PC-9 (cell line): ENCODE measurements around the gene PITX3. TPM values are rescaled to one million over a fixed set of nuclear protein-coding genes. Genes with fewer than 3 reads are reported as not detected.

Experiments used
- BruUV-seq: library from RNA; stranded (reverse); fragments of 400-500 nt; replicated peaks from 2 replicates; lab custom pipeline; 2021; lab: Mats Ljungman, UMichigan
- CTCF ChIA-PET: fragments of 300-600 bp; sonication (Branson Sonifier 250); formaldehyde crosslinking; loops from one replicate; lab custom pipeline; 2022; ENCODE audit warnings: antibody characterized with exemption; lab: Charles Lee
- POLR2A ChIA-PET: fragments of 300-600 bp; sonication (Branson Sonifier 250); formaldehyde crosslinking; loops from one replicate; lab custom pipeline; 2022; ENCODE audit warnings: antibody characterized with exemption; ENCODE audit not compliant: unreplicated experiment; lab: Charles Lee
- DNase-seq, 2 experiments: peaks; one replicate each; pipeline versions ENCODE4 v3.0.0 to v3.0.0-alpha.2; 2015 to 2022; ENCODE audit warnings: mixed read lengths in 1 of 2
- H2AFZ ChIP-seq: fragments of 200-600 bp; sonication (generic); 2 replicates; pipeline ENCODE4 v1.8.1; 2017; ENCODE audit warnings: antibody characterized with exemption
- H3F3A ChIP-seq: fragments of 200-600 bp; sonication (generic); 2 replicates; pipeline ENCODE4 v1.8.1; 2017; ENCODE audit warnings: antibody characterized with exemption, mild to moderate bottlenecking, low read depth; ENCODE audit not compliant: insufficient read depth
- H3K27ac ChIP-seq: fragments of 200-600 bp; sonication (generic); 2 replicates; pipeline ENCODE4 v1.6.1; 2016; ENCODE audit warnings: mixed run types
- H3K27me3 ChIP-seq: fragments of 200-600 bp; sonication (generic); 2 replicates; pipeline ENCODE4 v1.6.1; 2016; ENCODE audit warnings: low read depth, mixed run types; ENCODE audit not compliant: insufficient read depth
- H3K36me3 ChIP-seq: fragments of 200-600 bp; sonication (generic); 2 replicates; pipeline ENCODE4 v1.6.1; 2016; ENCODE audit warnings: low read depth, mixed run types
- H3K4me1 ChIP-seq: fragments of 200-600 bp; sonication (generic); replicated peaks from 2 replicates; pipeline ENCODE4 v1.6.1; 2016; ENCODE audit warnings: mixed run types; ENCODE audit not compliant: insufficient read depth
- H3K4me2 ChIP-seq: fragments of 200-600 bp; sonication (generic); 2 replicates; pipeline ENCODE4 v1.6.1; 2017; ENCODE audit warnings: mixed run types
- H3K4me3 ChIP-seq: fragments of 200-600 bp; sonication (generic); 2 replicates; pipeline ENCODE4 v1.6.1; 2016; ENCODE audit warnings: mixed run types
- H3K79me2 ChIP-seq: fragments of 200-600 bp; sonication (generic); 2 replicates; pipeline ENCODE4 v1.6.1; 2017; ENCODE audit warnings: low read depth, mixed run types
- H3K9me2 ChIP-seq: fragments of 200-600 bp; sonication (generic); 2 replicates; pipeline ENCODE4 v1.8.1; 2017; ENCODE audit warnings: mild to moderate bottlenecking; ENCODE audit not compliant: insufficient read depth
- H3K9me3 ChIP-seq: fragments of 200-600 bp; sonication (generic); 2 replicates; pipeline ENCODE4 v1.8.1; 2016; ENCODE audit warnings: low read depth; ENCODE audit not compliant: insufficient read depth
- H4K20me1 ChIP-seq: fragments of 200-600 bp; sonication (generic); 2 replicates; pipeline ENCODE4 v1.8.1; 2017; ENCODE audit not compliant: insufficient read depth
- EZH2 ChIP-seq: fragments of 200-600 bp; sonication (generic); IDR thresholded peaks from 2 replicates; pipeline ENCODE4 v1.8.0; 2017; ENCODE audit warnings: antibody characterized with exemption, low read depth
- intact Hi-C: fragments of 100-400 bp; cut with micrococcal nuclease; formaldehyde crosslinking; loops from one replicate; pipeline ENCODE4 v1.10.0; 2022; ENCODE audit not compliant: unreplicated experiment
- total RNA-seq: library from RNA; stranded (reverse); gene quantifications from 2 replicates; pipeline ENCODE4 v1.2.3, GENCODE V29; 2021
- TF ChIP-seq, protein P1 (sequence below): fragments of 200-600 bp; sonication (generic); conservative IDR thresholded peaks from 2 replicates; pipeline ENCODE4 v1.6.1; 2017; ENCODE audit warnings: mixed run types, antibody characterized with exemption, mild to moderate bottlenecking, moderate library complexity

Gene PITX3
- total RNA-seq, 1 experiment from 2014 or later: not detected

DNA sequence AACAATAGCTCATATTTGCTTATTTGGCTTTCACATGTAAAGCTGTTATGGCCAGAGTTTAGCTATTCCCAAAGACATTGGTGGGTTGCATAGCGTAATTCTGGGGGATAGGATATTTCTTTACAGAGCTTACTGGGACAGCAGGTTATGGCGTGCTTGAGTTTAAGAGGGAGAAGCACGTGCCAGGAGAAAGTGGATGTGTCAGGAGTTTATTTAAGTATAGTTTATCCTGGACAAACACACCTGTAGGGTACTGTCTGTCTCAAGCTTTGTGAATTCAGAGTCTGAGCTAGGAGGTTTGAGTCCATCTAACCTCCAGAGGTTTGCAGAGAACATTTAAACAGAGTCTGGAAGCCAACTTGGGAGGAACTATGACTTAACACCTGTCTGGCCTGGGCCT, 25.4 kb upstream of the PITX3 start:
- H3K27me3 ChIP-seq: no peaks in the 10 kb centered on the region
- no peaks in the 10 kb centered on the region for H3K36me3 ChIP-seq
- TF ChIP-seq EZH2: no peak
- TF ChIP-seq, protein P1, sequence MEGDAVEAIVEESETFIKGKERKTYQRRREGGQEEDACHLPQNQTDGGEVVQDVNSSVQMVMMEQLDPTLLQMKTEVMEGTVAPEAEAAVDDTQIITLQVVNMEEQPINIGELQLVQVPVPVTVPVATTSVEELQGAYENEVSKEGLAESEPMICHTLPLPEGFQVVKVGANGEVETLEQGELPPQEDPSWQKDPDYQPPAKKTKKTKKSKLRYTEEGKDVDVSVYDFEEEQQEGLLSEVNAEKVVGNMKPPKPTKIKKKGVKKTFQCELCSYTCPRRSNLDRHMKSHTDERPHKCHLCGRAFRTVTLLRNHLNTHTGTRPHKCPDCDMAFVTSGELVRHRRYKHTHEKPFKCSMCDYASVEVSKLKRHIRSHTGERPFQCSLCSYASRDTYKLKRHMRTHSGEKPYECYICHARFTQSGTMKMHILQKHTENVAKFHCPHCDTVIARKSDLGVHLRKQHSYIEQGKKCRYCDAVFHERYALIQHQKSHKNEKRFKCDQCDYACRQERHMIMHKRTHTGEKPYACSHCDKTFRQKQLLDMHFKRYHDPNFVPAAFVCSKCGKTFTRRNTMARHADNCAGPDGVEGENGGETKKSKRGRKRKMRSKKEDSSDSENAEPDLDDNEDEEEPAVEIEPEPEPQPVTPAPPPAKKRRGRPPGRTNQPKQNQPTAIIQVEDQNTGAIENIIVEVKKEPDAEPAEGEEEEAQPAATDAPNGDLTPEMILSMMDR: no peak
- POLR2A ChIA-PET: no interaction called here
- H3K9me2 ChIP-seq: no peaks in the 10 kb centered on the region
- no peaks in the 10 kb centered on the region for H3K79me2 ChIP-seq
- H3K4me3 ChIP-seq: no peak overlapping the region
- intact Hi-C loops: no loop called here
- no peak overlapping the region for H3K4me2 ChIP-seq
- no peaks in the 10 kb centered on the region for H3K9me3 ChIP-seq
- no TSS peak for BruUV-seq
- H3K27ac ChIP-seq: no peak overlapping the region
- no peaks in the 10 kb centered on the region; the same call in 1 of the 2 replicates for H3F3A ChIP-seq
- H2AFZ ChIP-seq: no peak overlapping the region
- no peaks in the 10 kb centered on the region for H4K20me1 ChIP-seq
- CTCF ChIA-PET: no interaction called here
- no peak for DNase-seq
- no peaks in the 10 kb centered on the region for H3K4me1 ChIP-seq

DNA sequence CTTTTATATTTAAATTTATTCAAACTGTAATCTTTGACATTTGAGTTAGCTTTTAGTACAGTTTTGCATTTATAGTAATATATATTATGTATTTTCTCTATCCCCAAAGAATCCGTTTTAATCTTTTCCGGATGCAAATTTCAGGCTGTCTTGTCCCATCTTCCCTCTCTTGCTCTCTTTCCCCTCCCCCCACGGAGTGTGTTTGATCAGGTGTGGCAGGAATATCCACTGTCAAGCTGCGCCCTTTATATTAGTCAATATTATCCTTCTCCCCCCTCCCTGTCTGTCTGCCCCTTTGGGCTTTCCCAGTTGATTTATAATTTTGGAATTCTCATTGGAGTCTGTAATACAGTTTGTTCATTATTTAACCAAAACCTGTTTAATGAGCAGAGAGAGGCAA, 23.1 kb upstream of the PITX3 start:
- no peak for TF ChIP-seq EZH2
- TF ChIP-seq, protein P1: no peak
- no TSS peak for BruUV-seq
- POLR2A ChIA-PET: no interaction called here

DNA sequence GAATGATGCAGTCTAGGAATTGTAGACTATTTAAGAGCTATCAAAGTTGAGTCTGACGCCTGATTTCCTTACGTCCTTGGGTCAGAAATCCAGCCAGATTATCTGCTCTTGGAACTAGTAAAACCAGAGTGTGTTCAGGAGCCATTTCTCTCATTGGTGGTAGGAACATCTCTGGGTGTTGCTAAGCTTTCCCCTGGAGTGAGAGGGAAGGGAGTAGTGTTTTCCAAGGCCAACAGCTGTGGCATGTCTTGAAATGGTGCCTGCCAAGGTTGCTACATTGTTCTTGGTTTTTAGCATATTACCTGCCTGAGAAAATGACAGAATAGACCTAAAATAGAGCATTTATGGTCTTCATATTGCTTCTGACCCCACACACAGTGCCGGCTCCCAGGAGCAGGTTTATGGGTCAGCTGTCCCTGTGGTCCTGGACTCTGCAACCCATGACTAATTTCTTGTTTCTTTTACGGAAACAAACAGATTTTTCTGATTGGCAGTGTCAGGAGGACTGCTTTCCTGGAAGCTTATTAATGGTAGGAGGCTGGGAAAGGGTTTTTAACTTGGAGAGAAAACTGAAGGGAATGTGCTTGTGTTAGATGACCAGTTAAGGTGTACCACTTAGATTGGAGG, 21.5 kb upstream of the PITX3 start:
- no peaks in the 10 kb centered on the region for H3K9me3 ChIP-seq
- no peaks in the 10 kb centered on the region for H4K20me1 ChIP-seq
- BruUV-seq: no TSS peak
- 0 out of 2 replicates have a peak, but pooled peaks cover 4% of the 10 kb centered on the region for H3K36me3 ChIP-seq
- no peaks in the 10 kb centered on the region; the same call in 1 of the 2 replicates for H3F3A ChIP-seq
- intact Hi-C loops: no loop called here
- no peaks in the 10 kb centered on the region for H3K4me1 ChIP-seq
- ChIA-PET CTCF (no interaction called here), POLR2A (interaction anchor here (0.9 kb wide), 1 partner anchor 28 kb away, joined by 8 read pairs; no protein-coding TSS in a partner anchor)
- no peaks in the 10 kb centered on the region for H3K9me2 ChIP-seq
- no peaks in the 10 kb centered on the region for H3K27me3 ChIP-seq
- no peaks in the 10 kb centered on the region for H3K79me2 ChIP-seq
- H3K4me2 ChIP-seq: no peak overlapping the region
- no peak for DNase-seq
- H3K27ac ChIP-seq: no peak overlapping the region
- H2AFZ ChIP-seq: no peak overlapping the region
- TF ChIP-seq EZH2: no peak
- TF ChIP-seq, protein P1: no peak
- H3K4me3 ChIP-seq: no peak overlapping the region

More for the DNA sequence above, 23.1 kb upstream of the PITX3 start:
- intact Hi-C loops: no loop called here
- no peak overlapping the region for H3K27ac ChIP-seq
- no peaks in the 10 kb centered on the region for H3K79me2 ChIP-seq
- H3K9me3 ChIP-seq: no peaks in the 10 kb centered on the region
- no peak overlapping the region for H3K4me2 ChIP-seq
- no peaks in the 10 kb centered on the region for H3K27me3 ChIP-seq
- H3F3A ChIP-seq: no peaks in the 10 kb centered on the region; the same call in 1 of the 2 replicates
- no peaks in the 10 kb centered on the region for H3K9me2 ChIP-seq
- H4K20me1 ChIP-seq: no peaks in the 10 kb centered on the region
- DNase-seq: no peak
- H2AFZ ChIP-seq: no peak overlapping the region
- no peak overlapping the region for H3K4me3 ChIP-seq
- CTCF ChIA-PET: no interaction called here
- H3K4me1 ChIP-seq: no peaks in the 10 kb centered on the region
- H3K36me3 ChIP-seq: 0 out of 2 replicates have a peak, but pooled peaks cover 2% of the 10 kb centered on the region
